WTC11 (cell line): ENCODE results near the gene COA1. TPM values are rescaled to one million over a fixed set of nuclear protein-coding genes. Genes with fewer than 3 reads are reported as not detected.

ENCODE experiments used
- ATAC-seq: fragments of 200-7000 bp; cut with Tn5 transposase; 2 replicates; pipeline ENCODE4 v1.10.0; 2021; ENCODE audit warnings: mild to moderate bottlenecking, moderate library complexity
- CTCF ChIA-PET: fragments of 300-600 bp; sonication (Branson Sonifier 250); formaldehyde crosslinking; loops from one replicate; lab custom pipeline; 2021; ENCODE audit warnings: antibody characterized with exemption; lab: Charles Lee
- POLR2A ChIA-PET: fragments of 350-600 bp; sonication (Branson Sonifier 250); formaldehyde crosslinking; loops from one replicate; lab custom pipeline; 2021; ENCODE audit warnings: antibody characterized with exemption; lab: Charles Lee
- DNase-seq: peaks from one replicate; pipeline ENCODE4 v3.0.0; 2021; ENCODE audit warnings: low spot score
- H3K27ac Mint-ChIP-seq: 2 replicates; pipeline ENCODE4 v1.8.0; 2021; ENCODE audit warnings: mixed read lengths
- H3K27me3 Mint-ChIP-seq: 2 replicates; pipeline ENCODE4 v1.8.0; 2021; ENCODE audit warnings: low read depth, mild to moderate bottlenecking, moderate library complexity, mixed read lengths
- H3K36me3 Mint-ChIP-seq: 2 replicates; pipeline ENCODE4 v1.8.0; 2021; ENCODE audit warnings: mixed read lengths
- H3K4me1 Mint-ChIP-seq: 2 replicates; pipeline ENCODE4 v1.8.0; 2022; ENCODE audit warnings: mixed read lengths
- H3K4me3 Mint-ChIP-seq: 2 replicates; pipeline ENCODE4 v1.8.0; 2021; ENCODE audit warnings: mild to moderate bottlenecking, moderate library complexity, mixed read lengths
- H3K9me3 Mint-ChIP-seq: 2 replicates; pipeline ENCODE4 v1.8.0; 2021; ENCODE audit warnings: mixed read lengths
- AFF4 ChIP-seq: sonication (generic); formaldehyde crosslinking; IDR thresholded peaks from 2 replicates; pipeline ENCODE4 v1.8.1; 2023; ENCODE audit warnings: mild to moderate bottlenecking, missing genetic modification reagents, borderline replicate concordance
- E2F4 ChIP-seq: sonication (generic); formaldehyde crosslinking; IDR thresholded peaks from 2 replicates; pipeline ENCODE4 v1.8.1; 2022; ENCODE audit warnings: low read depth, mild to moderate bottlenecking, moderate library complexity, missing genetic modification reagents, borderline replicate concordance
- ELF4 ChIP-seq: sonication (generic); formaldehyde crosslinking; IDR thresholded peaks from 2 replicates; pipeline ENCODE4 v1.8.1; 2022; ENCODE audit warnings: low read depth, mild to moderate bottlenecking, moderate library complexity, missing genetic modification reagents
- EMX1 ChIP-seq: fragments of 250-450 bp; sonication (Bioruptor Pico); IDR thresholded peaks from 2 replicates; pipeline ENCODE4 v1.8.0; 2021; ENCODE audit warnings: mild to moderate bottlenecking
- ESRRA ChIP-seq: sonication (generic); formaldehyde crosslinking; IDR thresholded peaks from 2 replicates; pipeline ENCODE4 v1.8.1; 2022; ENCODE audit warnings: mild to moderate bottlenecking, missing genetic modification reagents, borderline replicate concordance
- FOXJ3 ChIP-seq: sonication (generic); formaldehyde crosslinking; IDR thresholded peaks from 2 replicates; pipeline ENCODE4 v1.9.0; 2021; ENCODE audit warnings: missing genetic modification reagents, mild to moderate bottlenecking, borderline replicate concordance
- IRF2 ChIP-seq: sonication (generic); formaldehyde crosslinking; IDR thresholded peaks from 2 replicates; pipeline ENCODE4 v1.8.0; 2022; ENCODE audit warnings: low read depth, missing genetic modification reagents, borderline replicate concordance
- JUN ChIP-seq: sonication (generic); formaldehyde crosslinking; IDR thresholded peaks from 2 replicates; pipeline ENCODE4 v1.8.0; 2023; ENCODE audit warnings: mild to moderate bottlenecking, missing genetic modification reagents
- NR2C2 ChIP-seq: sonication (generic); formaldehyde crosslinking; IDR thresholded peaks from 2 replicates; pipeline ENCODE4 v1.8.0; 2022; ENCODE audit warnings: mild to moderate bottlenecking, missing genetic modification reagents
- PRDM15 ChIP-seq: sonication (generic); formaldehyde crosslinking; IDR thresholded peaks from 2 replicates; pipeline ENCODE4 v1.8.0; 2022; ENCODE audit warnings: missing genetic modification reagents
- SMAD4 ChIP-seq: sonication (generic); formaldehyde crosslinking; IDR thresholded peaks from 2 replicates; pipeline ENCODE4 v1.8.0; 2022; ENCODE audit warnings: mild to moderate bottlenecking, missing genetic modification reagents
- TP53 ChIP-seq: sonication (generic); formaldehyde crosslinking; IDR thresholded peaks from 2 replicates; pipeline ENCODE4 v1.8.1; 2023; ENCODE audit warnings: mild to moderate bottlenecking, missing genetic modification reagents
- ZBTB43 ChIP-seq: sonication (generic); formaldehyde crosslinking; IDR thresholded peaks from 2 replicates; pipeline ENCODE4 v1.8.1; 2023; ENCODE audit warnings: mild to moderate bottlenecking, missing genetic modification reagents
- ZNF232 ChIP-seq: sonication (generic); formaldehyde crosslinking; IDR thresholded peaks from 2 replicates; pipeline ENCODE4 v1.8.0; 2022; ENCODE audit warnings: mild to moderate bottlenecking, missing genetic modification reagents
- ZNF317 ChIP-seq: sonication (generic); formaldehyde crosslinking; IDR thresholded peaks from 2 replicates; pipeline ENCODE4 v1.8.1; 2023; ENCODE audit warnings: low read depth, mild to moderate bottlenecking, moderate library complexity, missing genetic modification reagents, borderline replicate concordance
- total RNA-seq: library from RNA; stranded (reverse); gene quantifications from 3 replicates; pipeline ENCODE4 v1.2.3, GENCODE V29; 2021
- TF ChIP-seq, protein P1 (sequence below): sonication (generic); formaldehyde crosslinking; IDR thresholded peaks from 2 replicates; pipeline ENCODE4 v1.8.1; 2023; ENCODE audit warnings: mild to moderate bottlenecking, missing genetic modification reagents, moderate library complexity
- TF ChIP-seq, protein P2 (sequence below): sonication (generic); formaldehyde crosslinking; IDR thresholded peaks from 2 replicates; pipeline ENCODE4 v1.8.1; 2022; ENCODE audit warnings: mild to moderate bottlenecking, missing genetic modification reagents, moderate library complexity, borderline replicate concordance
- TF ChIP-seq, protein P3 (sequence below): sonication (generic); formaldehyde crosslinking; conservative IDR thresholded peaks from 2 replicates; pipeline ENCODE4 v1.8.1; 2022; ENCODE audit warnings: mild to moderate bottlenecking, missing genetic modification reagents
- TF ChIP-seq, protein P4 (sequence below): sonication (generic); formaldehyde crosslinking; IDR thresholded peaks from 2 replicates; pipeline ENCODE4 v1.8.0; 2022; ENCODE audit warnings: mild to moderate bottlenecking, missing genetic modification reagents

Gene COA1
- total RNA-seq, 1 experiment from 2014 or later: 132 TPM

DNA sequence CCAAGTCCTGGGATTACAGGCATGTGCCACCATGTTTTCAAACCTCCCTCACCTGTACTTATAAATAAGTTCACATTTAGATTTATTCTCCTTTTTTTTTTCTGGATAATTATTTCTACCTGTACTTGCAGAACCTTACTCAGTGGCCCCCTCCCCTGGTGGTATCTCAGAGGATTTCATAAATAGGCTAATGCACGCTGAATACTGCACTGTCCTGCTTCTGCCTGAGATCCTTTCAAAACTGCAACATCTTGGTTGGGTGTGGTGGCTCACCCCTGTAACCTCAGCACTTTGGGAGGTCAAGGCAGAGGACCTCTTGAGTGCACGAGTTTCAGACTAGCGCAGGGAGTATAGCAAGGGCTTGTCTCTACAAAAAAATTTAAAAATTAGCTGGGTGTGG is 24.5 kb upstream of the COA1 start:
- ATAC-seq (no peak), DNase-seq (no peak)
- TF ChIP-seq, protein P1, sequence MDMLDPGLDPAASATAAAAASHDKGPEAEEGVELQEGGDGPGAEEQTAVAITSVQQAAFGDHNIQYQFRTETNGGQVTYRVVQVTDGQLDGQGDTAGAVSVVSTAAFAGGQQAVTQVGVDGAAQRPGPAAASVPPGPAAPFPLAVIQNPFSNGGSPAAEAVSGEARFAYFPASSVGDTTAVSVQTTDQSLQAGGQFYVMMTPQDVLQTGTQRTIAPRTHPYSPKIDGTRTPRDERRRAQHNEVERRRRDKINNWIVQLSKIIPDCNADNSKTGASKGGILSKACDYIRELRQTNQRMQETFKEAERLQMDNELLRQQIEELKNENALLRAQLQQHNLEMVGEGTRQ (CRISPR knock-in tag): no peak
- no peak for TF ChIP-seq NR2C2 (CRISPR knock-in tag)
- no peak for TF ChIP-seq ESRRA (CRISPR knock-in tag)
- TF ChIP-seq ELF4 (CRISPR knock-in tag): no peak
- TF ChIP-seq PRDM15 (CRISPR knock-in tag): no peak
- no peak for TF ChIP-seq JUN (CRISPR knock-in tag)
- TF ChIP-seq ZNF317 (CRISPR knock-in tag): no peak
- no peak for TF ChIP-seq E2F4
- no peak for TF ChIP-seq IRF2
- TF ChIP-seq, protein P2, sequence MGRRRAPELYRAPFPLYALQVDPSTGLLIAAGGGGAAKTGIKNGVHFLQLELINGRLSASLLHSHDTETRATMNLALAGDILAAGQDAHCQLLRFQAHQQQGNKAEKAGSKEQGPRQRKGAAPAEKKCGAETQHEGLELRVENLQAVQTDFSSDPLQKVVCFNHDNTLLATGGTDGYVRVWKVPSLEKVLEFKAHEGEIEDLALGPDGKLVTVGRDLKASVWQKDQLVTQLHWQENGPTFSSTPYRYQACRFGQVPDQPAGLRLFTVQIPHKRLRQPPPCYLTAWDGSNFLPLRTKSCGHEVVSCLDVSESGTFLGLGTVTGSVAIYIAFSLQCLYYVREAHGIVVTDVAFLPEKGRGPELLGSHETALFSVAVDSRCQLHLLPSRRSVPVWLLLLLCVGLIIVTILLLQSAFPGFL (CRISPR knock-in tag): no peak
- no peak for TF ChIP-seq FOXJ3 (CRISPR knock-in tag)
- Mint-ChIP-seq H3K4me3 (no peak overlapping the region), H3K9me3 (peaks cover 10% of the 10 kb centered on the region), H3K4me1 (peaks cover 12% of the 10 kb centered on the region), H3K27ac (no peak overlapping the region), H3K36me3 (no peaks in the 10 kb centered on the region), H3K27me3 (peaks cover 22% of the 10 kb centered on the region)
- ChIA-PET POLR2A (no interaction called here), CTCF (no interaction called here)

GRCh38 chr7:43753271-43753810 is 24.0 kb upstream of the COA1 start:
- H3K27ac Mint-ChIP-seq: no peak overlapping the region
- no peaks in the 10 kb centered on the region for H3K36me3 Mint-ChIP-seq
- H3K27me3 Mint-ChIP-seq: peaks cover 22% of the 10 kb centered on the region
- ATAC-seq (no peak), DNase-seq (no peak)
- peaks cover 10% of the 10 kb centered on the region for H3K9me3 Mint-ChIP-seq
- no peak overlapping the region for H3K4me3 Mint-ChIP-seq
- ChIA-PET CTCF (no interaction called here), POLR2A (no interaction called here)
- H3K4me1 Mint-ChIP-seq: peaks cover 12% of the 10 kb centered on the region
- TF ChIP-seq, protein P3, sequence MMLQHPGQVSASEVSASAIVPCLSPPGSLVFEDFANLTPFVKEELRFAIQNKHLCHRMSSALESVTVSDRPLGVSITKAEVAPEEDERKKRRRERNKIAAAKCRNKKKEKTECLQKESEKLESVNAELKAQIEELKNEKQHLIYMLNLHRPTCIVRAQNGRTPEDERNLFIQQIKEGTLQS (CRISPR knock-in tag): no peak
- TF ChIP-seq EMX1 (CRISPR knock-in tag) (no peak), ZBTB43 (CRISPR knock-in tag) (no peak), AFF4 (no peak), ZNF317 (CRISPR knock-in tag) (no peak), TP53 (CRISPR knock-in tag) (no peak), E2F4 (no peak), ZNF232 (CRISPR knock-in tag) (no peak), SMAD4 (CRISPR knock-in tag) (no peak)
- TF ChIP-seq, protein P4, sequence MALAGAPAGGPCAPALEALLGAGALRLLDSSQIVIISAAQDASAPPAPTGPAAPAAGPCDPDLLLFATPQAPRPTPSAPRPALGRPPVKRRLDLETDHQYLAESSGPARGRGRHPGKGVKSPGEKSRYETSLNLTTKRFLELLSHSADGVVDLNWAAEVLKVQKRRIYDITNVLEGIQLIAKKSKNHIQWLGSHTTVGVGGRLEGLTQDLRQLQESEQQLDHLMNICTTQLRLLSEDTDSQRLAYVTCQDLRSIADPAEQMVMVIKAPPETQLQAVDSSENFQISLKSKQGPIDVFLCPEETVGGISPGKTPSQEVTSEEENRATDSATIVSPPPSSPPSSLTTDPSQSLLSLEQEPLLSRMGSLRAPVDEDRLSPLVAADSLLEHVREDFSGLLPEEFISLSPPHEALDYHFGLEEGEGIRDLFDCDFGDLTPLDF: no peak
